ACC112 (cell line): ENCODE data around the gene OR6B2.

ENCODE experiments used
- H2AFZ ChIP-seq: fragments of 200-600 bp; sonication (generic); one replicate; pipeline ENCODE4 v1.6.0; 2017; ENCODE audit warnings: antibody characterized with exemption, low read length; ENCODE audit not compliant: unreplicated experiment
- H3K27ac ChIP-seq: fragments of 200-600 bp; sonication (generic); 2 replicates; pipeline ENCODE4 v1.5.1; 2014; ENCODE audit warnings: low read depth, mild to moderate bottlenecking, antibody characterized with exemption, low read length, moderate library complexity
- H3K27me3 ChIP-seq: fragments of 200-600 bp; sonication (generic); 2 replicates; pipeline ENCODE4 v1.6.1; 2014; ENCODE audit warnings: mild to moderate bottlenecking, antibody characterized with exemption, low read length, moderate library complexity, mixed read lengths; ENCODE audit not compliant: insufficient read depth
- H3K36me3 ChIP-seq: fragments of 200-600 bp; sonication (generic); 2 replicates; pipeline ENCODE4 v1.6.1; 2016; ENCODE audit warnings: mild to moderate bottlenecking, antibody characterized with exemption, low read length, moderate library complexity, mixed read lengths; ENCODE audit not compliant: insufficient read depth
- H3K4me1 ChIP-seq: fragments of 200-600 bp; sonication (generic); one replicate; pipeline ENCODE4 v1.6.1; 2016; ENCODE audit warnings: low read length, mixed read lengths; ENCODE audit not compliant: insufficient read depth, unreplicated experiment, control insufficient read depth
- H3K4me3 ChIP-seq: fragments of 200-600 bp; sonication (generic); 2 replicates; pipeline ENCODE4 v1.5.1; 2014; ENCODE audit warnings: mild to moderate bottlenecking, low read depth, low read length
- H3K79me2 ChIP-seq: fragments of 200-600 bp; sonication (generic); one replicate; pipeline ENCODE4 v1.6.0; 2016; ENCODE audit warnings: low read length; ENCODE audit not compliant: control insufficient read depth, unreplicated experiment, insufficient read depth

Gene OR6B2

DNA sequence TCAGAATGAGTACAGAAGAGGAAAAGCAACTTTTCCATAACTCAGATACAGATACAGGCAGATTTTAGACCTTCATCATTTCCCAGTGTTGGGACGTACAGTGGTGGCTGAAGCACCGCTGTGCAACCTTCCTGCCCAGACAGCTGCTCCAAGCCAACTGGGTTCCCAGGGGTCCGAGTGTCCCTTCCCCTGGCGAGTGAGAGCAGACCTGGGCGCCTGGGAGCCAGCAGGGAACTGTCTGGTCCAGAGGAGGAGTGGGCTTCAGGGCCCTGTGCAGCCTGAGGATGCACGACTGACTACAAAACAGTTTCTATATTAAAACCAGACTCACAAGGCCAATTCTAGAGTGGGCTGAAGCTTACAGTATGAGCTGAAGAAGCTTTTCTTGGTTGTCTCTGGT lies 11.1 kb upstream of the OR6B2 start:
- no peaks in the 10 kb centered on the region for H3K4me1 ChIP-seq
- H3K27me3 ChIP-seq: peaks cover 82% of the 10 kb centered on the region
- H3K36me3 ChIP-seq: no peaks in the 10 kb centered on the region
- H2AFZ ChIP-seq: no peak overlapping the region
- no peak overlapping the region for H3K27ac ChIP-seq
- H3K4me3 ChIP-seq: no peak overlapping the region
- H3K79me2 ChIP-seq: no peaks in the 10 kb centered on the region

DNA sequence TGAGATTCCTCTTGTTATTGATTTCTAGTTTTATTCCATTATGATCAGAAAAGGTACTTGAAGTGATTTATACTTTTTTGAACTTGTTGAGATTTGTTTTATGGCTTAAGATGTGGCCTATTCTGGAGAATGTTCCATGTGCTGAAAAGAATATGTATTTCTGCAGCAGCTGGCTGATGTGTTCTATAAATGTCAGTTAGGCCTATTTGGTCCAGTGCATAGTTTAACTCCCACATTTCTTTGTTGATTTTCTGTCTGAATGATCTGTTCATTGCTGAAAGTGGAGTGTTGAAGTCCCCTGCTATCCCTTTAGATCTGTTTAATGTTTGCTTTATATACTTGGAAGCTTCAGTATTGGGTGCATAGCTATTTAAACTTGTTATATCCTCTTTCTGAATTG lies 7.1 kb upstream of the OR6B2 start:
- Histone ChIP-seq H3K27me3 (peaks cover 93% of the 10 kb centered on the region), H3K27ac (no peak overlapping the region), H2AFZ (no peak overlapping the region), H3K79me2 (no peaks in the 10 kb centered on the region), H3K36me3 (no peaks in the 10 kb centered on the region), H3K4me1 (no peaks in the 10 kb centered on the region), H3K4me3 (no peak overlapping the region)

DNA sequence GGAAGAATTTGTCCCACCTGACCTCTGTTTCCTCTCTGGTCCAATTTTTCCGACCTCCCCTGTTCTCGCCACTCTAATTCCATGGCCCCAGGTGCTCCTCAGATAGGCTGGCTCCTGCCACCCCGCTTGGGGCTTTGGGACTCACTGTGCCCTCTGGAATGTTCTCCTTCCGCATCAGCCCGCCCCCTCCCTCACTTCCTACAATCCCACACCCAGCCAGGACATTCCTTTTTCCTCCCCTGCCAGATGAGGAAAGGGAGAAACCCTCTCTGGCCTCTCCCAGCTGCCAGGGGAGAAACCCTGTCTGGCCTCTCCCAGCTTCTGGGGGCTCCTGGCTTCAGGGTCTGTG lies 3.1 kb upstream of the OR6B2 start:
- Histone ChIP-seq H3K36me3 (no peaks in the 10 kb centered on the region), H3K27me3 (peaks cover 87% of the 10 kb centered on the region), H3K27ac (no peak overlapping the region), H3K4me1 (no peaks in the 10 kb centered on the region), H3K79me2 (no peaks in the 10 kb centered on the region), H3K4me3 (no peak overlapping the region), H2AFZ (no peak overlapping the region)

DNA sequence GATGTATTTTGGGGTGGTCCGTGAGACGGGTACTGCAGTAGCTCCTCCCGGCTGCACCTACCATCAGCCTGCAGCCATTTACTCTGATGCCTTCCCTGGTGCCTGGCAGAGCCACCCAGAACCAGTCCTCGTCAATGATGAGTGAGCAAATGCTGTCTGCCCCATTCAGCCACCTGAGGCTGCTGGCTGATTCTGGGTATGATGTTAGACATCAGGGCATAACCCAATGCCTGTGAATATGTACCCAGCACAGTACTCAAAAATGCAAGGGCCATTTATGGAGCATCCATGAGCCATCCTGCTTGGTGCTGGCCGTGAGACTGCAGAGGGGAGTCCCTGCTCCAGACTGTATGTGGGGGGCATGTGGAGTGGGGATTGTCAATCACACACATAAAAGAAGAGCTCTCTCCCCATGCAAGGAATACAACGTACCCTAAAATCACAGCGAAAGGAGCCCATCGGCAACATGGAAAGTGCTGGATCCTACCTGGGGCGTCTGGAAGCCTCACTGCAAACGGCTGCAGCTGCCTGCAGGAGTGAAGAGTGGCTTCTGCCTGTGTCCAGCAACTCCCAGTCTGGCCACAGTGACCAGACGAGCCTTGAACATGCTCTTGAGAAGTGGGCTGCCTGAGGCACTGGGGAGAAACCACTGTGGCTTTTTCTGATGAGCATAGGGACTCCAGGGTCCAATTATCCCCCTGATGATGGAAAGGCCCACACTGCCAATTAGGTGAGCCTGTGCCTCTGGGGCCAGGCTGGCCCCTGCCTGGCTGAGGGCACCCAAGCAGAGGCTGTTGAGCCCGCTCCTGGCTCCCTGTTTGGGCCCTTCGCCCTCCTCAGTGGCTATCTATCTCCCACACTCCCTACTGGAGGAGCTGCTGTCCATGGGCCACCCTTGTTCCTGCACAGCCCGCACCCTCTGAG lies 2.4 kb upstream of the OR6B2 start:
- Histone ChIP-seq H3K27ac (no peak overlapping the region), H3K79me2 (no peaks in the 10 kb centered on the region), H3K27me3 (peaks cover 87% of the 10 kb centered on the region), H3K4me1 (no peaks in the 10 kb centered on the region), H3K36me3 (no peaks in the 10 kb centered on the region), H2AFZ (no peak overlapping the region), H3K4me3 (no peak overlapping the region)

DNA sequence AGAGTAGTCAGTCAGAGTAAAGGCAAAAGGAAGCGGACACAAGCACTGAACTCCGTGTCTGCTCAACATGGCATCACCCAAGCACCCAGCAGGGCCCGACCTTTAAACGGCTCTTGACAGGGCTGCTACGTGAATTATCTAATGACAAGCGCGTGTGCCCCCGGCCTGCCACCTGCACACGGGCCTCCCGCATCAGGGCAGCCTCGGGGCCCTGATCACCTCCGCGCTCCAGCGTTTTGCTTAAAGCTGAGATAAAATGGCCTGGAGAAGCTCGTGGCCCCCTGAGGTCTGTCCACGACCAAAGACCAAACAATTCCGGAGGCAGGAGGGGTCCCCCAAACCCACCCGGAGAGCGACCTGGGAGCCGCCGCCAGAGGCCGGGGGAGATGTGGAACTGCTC lies 5.5 kb downstream of the OR6B2 start:
- Histone ChIP-seq H3K27ac (no peak overlapping the region), H3K4me1 (peaks cover 11% of the 10 kb centered on the region), H3K79me2 (peaks cover 46% of the 10 kb centered on the region), H3K4me3 (peak overlapping the region; percentile 99), H3K36me3 (peaks cover 12% of the 10 kb centered on the region; the same call in 1 of the 2 replicates), H2AFZ (no peak overlapping the region), H3K27me3 (peaks cover 19% of the 10 kb centered on the region)

DNA sequence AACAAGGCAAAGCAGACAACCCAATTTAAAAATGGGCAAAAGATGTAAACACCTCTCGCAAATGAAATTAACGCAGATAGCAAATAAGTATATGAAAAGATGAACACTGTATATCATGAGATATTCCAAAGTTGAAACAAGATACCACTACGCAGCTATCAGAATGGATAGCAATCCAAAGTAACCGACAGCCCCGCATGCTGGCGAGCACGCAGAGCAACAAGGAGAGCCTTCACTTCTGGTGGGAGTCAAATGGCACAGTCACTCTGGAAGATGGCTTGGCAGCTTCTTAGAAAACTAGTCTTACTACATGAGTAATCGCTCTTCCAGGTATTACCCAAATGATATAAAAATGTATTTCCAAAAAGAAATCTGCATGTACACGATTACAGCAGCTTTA lies 6.4 kb downstream of the OR6B2 start:
- H3K27me3 ChIP-seq: peaks cover 13% of the 10 kb centered on the region
- H3K36me3 ChIP-seq: peaks cover 12% of the 10 kb centered on the region; the same call in 1 of the 2 replicates
- H2AFZ ChIP-seq: no peak overlapping the region
- H3K79me2 ChIP-seq: peaks cover 46% of the 10 kb centered on the region
- no peak overlapping the region for H3K27ac ChIP-seq
- H3K4me3 ChIP-seq: peak overlapping the region; percentile 99
- H3K4me1 ChIP-seq: peaks cover 11% of the 10 kb centered on the region

DNA sequence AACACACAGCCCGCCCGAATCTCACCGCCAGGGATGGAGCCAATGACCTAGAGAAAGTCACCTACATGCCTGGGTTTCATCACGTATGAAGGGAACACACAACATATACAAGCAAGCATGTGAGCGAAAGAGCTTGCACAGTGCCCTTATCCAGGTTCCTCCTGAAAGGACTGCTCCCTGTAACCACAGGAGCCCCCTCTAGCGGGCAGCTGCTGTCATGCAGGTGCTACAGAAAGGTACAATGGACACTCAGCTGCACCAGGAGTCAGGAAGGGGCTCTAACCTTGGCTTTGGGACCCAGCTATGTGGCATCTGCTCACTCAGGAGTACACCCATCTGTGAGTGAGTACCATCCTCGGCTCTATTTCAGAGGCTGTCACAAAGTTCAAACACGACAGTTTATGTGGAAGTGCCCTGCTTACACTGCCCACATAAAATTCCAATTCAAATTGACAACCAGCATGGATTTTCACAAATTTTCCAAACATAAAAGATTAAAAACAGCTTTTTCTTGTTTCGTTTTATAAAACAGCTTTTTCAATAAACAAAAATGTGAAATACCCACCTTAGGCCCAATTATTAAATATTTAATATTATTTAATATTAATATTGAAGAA lies 8.6 kb downstream of the OR6B2 start:
- Histone ChIP-seq H3K27ac (no peak overlapping the region), H3K79me2 (peaks cover 49% of the 10 kb centered on the region), H3K4me1 (peaks cover 11% of the 10 kb centered on the region), H3K36me3 (peaks cover 19% of the 10 kb centered on the region), H3K4me3 (no peak overlapping the region), H2AFZ (no peak overlapping the region), H3K27me3 (no peaks in the 10 kb centered on the region)

DNA sequence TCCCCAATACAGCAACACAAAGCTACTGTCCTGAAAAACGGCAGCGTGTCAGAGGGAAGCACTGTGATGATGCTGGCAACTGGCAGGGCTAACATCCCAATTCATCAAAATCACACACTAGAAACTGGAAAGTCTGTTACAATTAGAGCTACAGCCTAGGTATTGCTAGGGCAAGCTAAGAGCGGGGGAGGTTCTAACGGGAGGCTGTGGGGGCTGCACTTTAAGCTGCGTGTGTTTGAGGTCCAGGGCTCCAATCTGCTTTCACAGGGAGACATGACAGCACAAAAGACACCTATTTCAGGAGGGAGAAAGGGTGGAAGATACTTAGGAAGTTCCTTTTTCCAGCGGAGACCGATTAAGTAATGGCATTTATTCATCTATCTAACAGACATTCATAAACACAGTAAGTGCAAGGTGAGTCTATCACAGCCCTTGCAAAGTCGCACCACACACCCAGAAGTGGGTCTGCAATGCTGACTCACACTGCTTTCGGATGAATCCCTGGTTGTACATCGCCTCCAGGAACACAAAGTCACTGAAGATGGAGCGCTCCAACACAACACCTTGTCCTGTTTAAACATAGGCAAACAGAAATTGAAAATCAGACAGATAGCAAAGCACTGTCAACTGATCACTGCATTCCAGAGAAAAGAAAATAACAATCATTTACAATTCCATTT lies 12.0 kb downstream of the OR6B2 start:
- H3K36me3 ChIP-seq: peaks cover 19% of the 10 kb centered on the region
- H3K4me1 ChIP-seq: peaks cover 3% of the 10 kb centered on the region
- H3K27me3 ChIP-seq: no peaks in the 10 kb centered on the region
- H2AFZ ChIP-seq: no peak overlapping the region
- H3K4me3 ChIP-seq: no peak overlapping the region
- H3K79me2 ChIP-seq: peaks cover 32% of the 10 kb centered on the region
- no peak overlapping the region for H3K27ac ChIP-seq

DNA sequence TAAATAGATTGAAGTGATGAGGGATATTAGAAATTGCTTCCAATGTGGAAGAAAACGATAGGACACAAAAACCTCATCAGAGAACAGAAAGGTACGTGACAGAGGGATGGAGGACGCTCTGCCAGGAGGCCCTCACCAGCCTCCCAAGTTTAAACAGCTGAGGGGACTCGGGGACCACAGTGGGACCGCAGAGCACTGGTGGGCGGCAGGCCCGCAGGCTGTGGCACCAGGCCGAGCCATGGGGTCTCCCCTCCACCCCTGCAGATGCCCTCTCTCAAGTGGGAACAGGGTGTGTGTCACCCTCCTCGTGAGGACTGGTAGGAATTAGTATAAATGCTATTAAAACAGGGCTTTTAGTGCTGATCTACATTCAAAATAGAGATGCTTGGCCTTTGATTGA lies 15.9 kb downstream of the OR6B2 start:
- no peak overlapping the region for H3K4me3 ChIP-seq
- no peaks in the 10 kb centered on the region for H3K4me1 ChIP-seq
- no peak overlapping the region for H3K27ac ChIP-seq
- peaks cover 3% of the 10 kb centered on the region for H3K79me2 ChIP-seq
- H3K27me3 ChIP-seq: no peaks in the 10 kb centered on the region
- H3K36me3 ChIP-seq: peaks cover 11% of the 10 kb centered on the region
- no peak overlapping the region for H2AFZ ChIP-seq

DNA sequence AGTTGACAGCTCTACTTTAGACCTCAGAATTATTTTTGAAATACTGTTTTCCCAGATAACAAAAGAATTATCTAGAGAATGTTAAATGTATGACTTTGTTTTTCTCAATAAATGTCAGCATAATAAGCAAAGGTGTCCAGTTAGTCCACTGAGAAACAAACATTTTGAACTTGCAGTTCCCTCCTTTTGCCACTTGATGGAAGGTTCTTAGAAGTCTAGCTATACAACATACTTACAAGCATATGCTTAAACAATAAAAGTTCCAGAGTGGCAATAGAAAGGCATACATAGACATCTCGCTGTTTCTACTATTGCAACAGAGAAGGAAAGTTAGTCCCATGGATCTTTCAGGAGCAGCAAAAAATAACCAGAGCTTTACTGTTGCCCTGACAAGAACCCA lies 16.9 kb downstream of the OR6B2 start:
- peaks cover 9% of the 10 kb centered on the region for H3K36me3 ChIP-seq
- no peaks in the 10 kb centered on the region for H3K4me1 ChIP-seq
- H3K4me3 ChIP-seq: no peak overlapping the region
- no peak overlapping the region for H3K27ac ChIP-seq
- H2AFZ ChIP-seq: no peak overlapping the region
- no peaks in the 10 kb centered on the region for H3K27me3 ChIP-seq
- peaks cover under 1% of the 10 kb centered on the region for H3K79me2 ChIP-seq
